Sigmoid colon (tissue), 4 donors: ENCODE measurements around the gene ARVCF.

ENCODE experiments used
- CTCF ChIP-seq, 4 experiments: fragments of 450-650 bp in 3 of 4; fragments of 200-600 bp in 1 of 4; IDR thresholded peaks; one replicate each; pipeline ENCODE4 v1.5.1; 2016 to 2019; ENCODE audit warnings: antibody characterized with exemption in 4 of 4, mild to moderate bottlenecking in 3 of 4, moderate library complexity in 2 of 4
- EP300 ChIP-seq, 4 donors: sonication (generic); formaldehyde crosslinking; IDR thresholded peaks; one replicate each; pipeline ENCODE4 v1.6.1; 2017; ENCODE audit warnings: antibody characterized with exemption in 4 of 4
- POLR2AphosphoS5 ChIP-seq, 4 donors: sonication (generic); formaldehyde crosslinking; IDR thresholded peaks; one replicate each; pipeline ENCODE4 v1.6.1; 2017; ENCODE audit warnings: antibody characterized with exemption in 4 of 4

GRCh38 chr22:20062766-20063083 lies 46.1 kb upstream of the ARVCF start:
- TF ChIP-seq CTCF (IDR thresholded peaks at IDR 0.05): no peak
- TF ChIP-seq EP300 (IDR thresholded peaks at IDR 0.05): no peak
- TF ChIP-seq POLR2AphosphoS5 (IDR thresholded peaks at IDR 0.05): no peak
